Measurements from ENCODE around the gene TMED10. TPM values are rescaled to one million over a fixed set of nuclear protein-coding genes. Genes with fewer than 3 reads are reported as not detected.
"Not testable (repeated sequence)": the region's sequence is repeated elsewhere in the genome, so short reads cannot be mapped to it uniquely, and the experiment has no call there.

Gene TMED10
- total RNA-seq, 2 experiments from 2014 or later, result 173 to 179 TPM

GRCh38 chr14:75132382-75133086, 43.9 kb downstream of the TMED10 start:
- TF ChIP-seq CTCF (IDR thresholded peaks at IDR 0.05), result peak; percentile 72
- Mint-ChIP-seq H3K4me3 (no peak overlapping the region), H3K4me1 (ENCODE audit: low read depth) (peaks cover 19% of the 10 kb centered on the region), H3K36me3 (ENCODE audit: low read depth) (peaks cover 34% of the 10 kb centered on the region), H3K27ac (peak overlapping the region; percentile 32), H3K9me3 (peaks cover 2% of the 10 kb centered on the region), H3K27me3 (no peaks in the 10 kb centered on the region)
- ATAC-seq (peak; percentile 85), DNase-seq (peak; percentile 57)
- intact Hi-C loops (cut with micrococcal nuclease), result loop anchor here (2.0 kb wide), 1 partner anchor 162 kb away; no protein-coding TSS in a partner anchor
- ChIA-PET CTCF (interaction anchor here (0.6 to 5.4 kb wide), 16 partner anchors 11 to 356 kb away, joined by 3 to 99 read pairs (median 5); no protein-coding TSS in a partner anchor), POLR2A (interaction anchor here (1.3 kb wide), 1 partner anchor 162 kb away, joined by 4 read pairs; no protein-coding TSS in a partner anchor)

GRCh38 chr14:75128596-75128990, 47.8 kb downstream of the TMED10 start:
- H3K4me3 Mint-ChIP-seq, result peak overlapping the region; percentile 99
- H3K4me1 Mint-ChIP-seq (ENCODE audit: low read depth), result peaks cover 42% of the 10 kb centered on the region
- ChIA-PET CTCF (interaction anchor here (0.6 to 5.4 kb wide), 9 partner anchors 8 to 380 kb away, joined by 3 to 99 read pairs (median 4); no protein-coding TSS in a partner anchor), POLR2A (interaction anchor here (1.3 to 2.5 kb wide), 2 partner anchors 170 to 173 kb away, joined by 3 to 8 read pairs; no protein-coding TSS in a partner anchor)
- H3K36me3 Mint-ChIP-seq (ENCODE audit: low read depth), result peaks cover 26% of the 10 kb centered on the region
- ATAC-seq (no peak), DNase-seq (no peak)
- no peak for TF ChIP-seq CTCF (IDR thresholded peaks at IDR 0.05)
- intact Hi-C loops (cut with micrococcal nuclease), result loop anchor here (5.0 kb wide), 1 partner anchor 119 kb away; no protein-coding TSS in a partner anchor
- H3K9me3 Mint-ChIP-seq, result no peaks in the 10 kb centered on the region
- H3K27ac Mint-ChIP-seq, result peak overlapping the region; percentile 27
- no peaks in the 10 kb centered on the region for H3K27me3 Mint-ChIP-seq

- no peak for ATAC-seq
- peaks cover 21% of the 10 kb centered on the region for H3K36me3 Mint-ChIP-seq (ENCODE audit: low read depth)
Measured at GRCh38 chr14:75127903-75128595, 48.4 kb downstream of the TMED10 start.

GRCh38 chr14:75127474-75127820, 49.0 kb downstream of the TMED10 start:
- Mint-ChIP-seq H3K27ac (peak overlapping the region; percentile 99), H3K36me3 (ENCODE audit: low read depth) (peaks cover 17% of the 10 kb centered on the region), H3K4me1 (ENCODE audit: low read depth) (peaks cover 37% of the 10 kb centered on the region), H3K4me3 (peak overlapping the region; percentile 99)
- H3K27me3 Mint-ChIP-seq, H3K9me3 Mint-ChIP-seq, ATAC-seq, DNase-seq: not testable (repeated sequence)
- ChIA-PET POLR2A (interaction anchor here (1.0 to 2.5 kb wide), 8 partner anchors 9 to 186 kb away, joined by 4 to 8 read pairs (median 4); no protein-coding TSS in a partner anchor), CTCF (interaction anchor here (0.7 to 5.4 kb wide), 7 partner anchors 39 to 381 kb away, joined by 3 to 99 read pairs (median 5); no protein-coding TSS in a partner anchor)
- intact Hi-C loops (cut with micrococcal nuclease), result loop anchor here (5.0 kb wide), 1 partner anchor 120 kb away; no protein-coding TSS in a partner anchor

More at GRCh38 chr14:75127903-75128595, 48.4 kb downstream of the TMED10 start:
- Mint-ChIP-seq H3K27me3 (no peaks in the 10 kb centered on the region), H3K4me1 (ENCODE audit: low read depth) (peaks cover 41% of the 10 kb centered on the region), H3K4me3 (peak overlapping the region; percentile 99), H3K27ac (peak overlapping the region; percentile 99), H3K9me3 (no peaks in the 10 kb centered on the region)
- TF ChIP-seq CTCF (IDR thresholded peaks at IDR 0.05), result no peak
- POLR2A ChIA-PET, result interaction anchor here (1.1 to 2.5 kb wide), 2 partner anchors 123 to 171 kb away, joined by 6 to 8 read pairs; no protein-coding TSS in a partner anchor
- intact Hi-C loops (cut with micrococcal nuclease), result loop anchor here (5.0 kb wide), 1 partner anchor 119 kb away; no protein-coding TSS in a partner anchor
- DNase-seq, result no peak
- CTCF ChIA-PET, result interaction anchor here (0.6 to 5.4 kb wide), 8 partner anchors 9 to 381 kb away, joined by 3 to 99 read pairs (median 4); no protein-coding TSS in a partner anchor
